ENCODE measurements around the gene CSRNP3. TPM values are rescaled to one million over a fixed set of nuclear protein-coding genes. Genes with fewer than 3 reads are reported as not detected.
"Not testable (repeated sequence)": the region's sequence is repeated elsewhere in the genome, so short reads cannot be mapped to it uniquely, and the experiment has no call there.

CSRNP3 gene
- polyA plus RNA-seq, 4 donors, result 9.4 to 15.4 (median 12.2) TPM

DNA sequence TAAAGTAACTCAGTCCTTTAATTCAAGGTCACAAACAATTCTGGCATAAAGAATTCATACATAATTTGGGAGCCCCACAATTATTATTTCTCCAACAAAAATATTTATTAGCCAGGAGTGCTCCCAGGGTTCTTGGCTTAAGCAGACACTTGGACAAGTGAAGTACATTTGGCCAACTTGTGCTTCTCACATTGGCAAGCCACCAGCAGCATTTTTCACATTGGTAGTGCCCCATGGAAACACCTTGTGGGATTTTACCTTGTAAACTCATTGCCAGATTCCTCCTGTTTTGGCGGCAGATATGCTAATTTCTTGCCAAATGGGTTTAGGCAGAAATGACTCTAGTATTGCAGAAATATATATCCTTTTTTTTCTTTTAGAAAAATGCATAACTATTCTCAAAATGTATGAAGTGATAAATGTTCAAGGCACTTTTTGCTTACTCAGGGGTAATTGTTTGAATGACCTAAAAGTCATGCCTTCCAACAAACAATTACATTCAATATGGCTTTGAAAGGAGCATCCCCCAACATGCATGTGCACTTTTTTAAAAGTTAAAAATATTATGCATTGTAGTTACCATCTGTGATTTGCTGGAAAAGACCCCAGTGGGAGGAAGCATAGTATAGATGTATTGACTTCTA, 113.5 kb downstream of the CSRNP3 start:
- no peak for DNase-seq (ENCODE audit: low read depth in 4 of 4, low spot score in 3 of 4)

GRCh38 chr2:165584126-165584654, 114.7 kb downstream of the CSRNP3 start:
- DNase-seq (ENCODE audit: low read depth in 4 of 4, low spot score in 3 of 4), result no peak

DNA sequence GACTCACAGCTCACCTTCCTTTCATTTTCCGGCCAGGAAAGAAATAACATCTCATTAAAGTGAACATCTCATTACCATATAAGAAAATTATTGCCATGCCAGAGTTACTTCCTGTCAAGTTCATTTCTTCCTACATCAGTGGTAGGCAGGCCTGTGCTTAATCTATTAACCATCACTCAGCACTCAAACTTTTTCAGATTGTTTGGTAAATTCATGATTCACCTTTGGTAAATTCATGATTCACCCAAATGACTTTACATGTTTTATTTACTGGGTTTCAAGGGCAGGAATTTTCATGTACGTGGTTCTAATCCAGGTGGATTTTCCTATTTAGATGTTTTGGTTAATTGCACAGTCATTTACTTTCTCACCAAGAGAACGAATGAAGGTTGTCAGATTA, 116.5 kb downstream of the CSRNP3 start:
- DNase-seq (ENCODE audit: low read depth in 4 of 4, low spot score in 3 of 4), result no peak

DNA sequence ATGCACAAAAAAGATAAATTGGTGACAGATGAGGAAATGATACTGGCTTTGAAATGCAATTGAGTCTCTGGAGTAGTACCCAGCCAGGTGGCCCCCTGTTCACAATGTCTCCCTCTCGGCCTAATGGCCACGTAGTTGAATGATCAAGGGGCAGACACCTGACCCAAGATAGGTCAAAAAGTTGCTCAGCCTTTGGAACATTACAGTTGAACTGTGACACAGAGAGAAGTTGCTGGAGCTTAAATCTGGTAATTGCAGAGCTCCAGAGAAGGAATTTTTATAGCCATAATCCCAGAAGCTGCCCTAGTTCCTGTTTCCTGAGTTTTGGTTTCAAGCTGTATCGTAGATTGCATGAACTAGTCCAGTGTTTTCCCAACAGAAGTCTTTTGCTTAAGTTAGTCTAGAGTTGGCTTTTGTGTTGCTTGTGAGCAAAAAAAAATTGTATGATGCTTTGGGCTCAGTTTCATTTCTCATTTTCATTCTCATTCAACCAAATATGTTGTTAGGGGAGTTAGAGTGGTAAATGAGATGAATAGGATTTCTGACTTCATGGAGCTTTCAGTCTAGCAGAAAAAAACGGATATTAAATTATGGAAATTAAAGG, 117.9 kb downstream of the CSRNP3 start:
- DNase-seq (ENCODE audit: low read depth in 4 of 4, low spot score in 3 of 4), result no peak

- DNase-seq (ENCODE audit: low read depth in 4 of 4, low spot score in 3 of 4), result not testable (repeated sequence)
These were observed 121.5 kb downstream of the CSRNP3 start for GRCh38 chr2:165590999-165591398.

DNA sequence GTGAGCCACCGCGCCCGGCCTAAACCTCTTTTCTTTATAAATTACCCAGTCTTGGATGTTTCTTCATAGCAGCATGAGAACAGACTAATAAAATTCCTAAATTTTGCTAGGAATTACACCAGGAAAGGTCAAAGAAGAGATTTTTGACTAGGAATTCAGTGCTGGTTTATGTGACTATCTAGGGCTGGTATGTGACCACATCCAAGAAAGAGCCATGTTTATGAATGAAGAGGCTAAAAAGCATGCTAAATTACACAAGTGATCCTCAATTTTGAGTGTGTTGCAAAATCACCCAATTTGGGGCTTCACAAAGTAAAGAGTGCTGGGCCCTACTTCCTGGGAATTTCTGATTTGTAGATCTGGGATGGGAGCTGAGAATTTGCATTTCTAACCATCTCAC, 123.6 kb downstream of the CSRNP3 start:
- DNase-seq (ENCODE audit: low read depth in 4 of 4, low spot score in 3 of 4), result no peak

GRCh38 chr2:165594231-165594934, 124.9 kb downstream of the CSRNP3 start:
- no peak for DNase-seq (ENCODE audit: low read depth in 4 of 4, low spot score in 3 of 4)

GRCh38 chr2:165594935-165595255, 125.4 kb downstream of the CSRNP3 start:
- no peak for DNase-seq (ENCODE audit: low read depth in 4 of 4, low spot score in 3 of 4)

DNA sequence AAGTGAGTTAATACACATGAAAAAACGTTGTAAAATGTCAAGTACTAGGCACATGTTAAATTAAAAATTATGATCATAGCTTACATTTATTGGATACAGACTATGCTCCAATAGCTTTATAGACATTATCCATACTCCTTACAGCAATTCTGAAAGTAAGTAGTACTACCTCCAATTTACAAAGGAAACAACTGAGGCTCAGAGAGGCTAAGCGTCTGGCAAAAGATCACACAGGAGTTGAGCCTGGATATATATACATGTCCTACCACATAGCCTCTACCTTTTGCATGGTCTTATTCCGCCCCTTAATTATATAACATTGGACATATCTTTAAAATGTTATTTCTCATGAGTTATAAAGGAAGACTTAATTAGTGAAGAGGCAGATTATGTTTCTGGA, 127.3 kb downstream of the CSRNP3 start:
- no peak for DNase-seq (ENCODE audit: low read depth in 4 of 4, low spot score in 3 of 4)

DNA sequence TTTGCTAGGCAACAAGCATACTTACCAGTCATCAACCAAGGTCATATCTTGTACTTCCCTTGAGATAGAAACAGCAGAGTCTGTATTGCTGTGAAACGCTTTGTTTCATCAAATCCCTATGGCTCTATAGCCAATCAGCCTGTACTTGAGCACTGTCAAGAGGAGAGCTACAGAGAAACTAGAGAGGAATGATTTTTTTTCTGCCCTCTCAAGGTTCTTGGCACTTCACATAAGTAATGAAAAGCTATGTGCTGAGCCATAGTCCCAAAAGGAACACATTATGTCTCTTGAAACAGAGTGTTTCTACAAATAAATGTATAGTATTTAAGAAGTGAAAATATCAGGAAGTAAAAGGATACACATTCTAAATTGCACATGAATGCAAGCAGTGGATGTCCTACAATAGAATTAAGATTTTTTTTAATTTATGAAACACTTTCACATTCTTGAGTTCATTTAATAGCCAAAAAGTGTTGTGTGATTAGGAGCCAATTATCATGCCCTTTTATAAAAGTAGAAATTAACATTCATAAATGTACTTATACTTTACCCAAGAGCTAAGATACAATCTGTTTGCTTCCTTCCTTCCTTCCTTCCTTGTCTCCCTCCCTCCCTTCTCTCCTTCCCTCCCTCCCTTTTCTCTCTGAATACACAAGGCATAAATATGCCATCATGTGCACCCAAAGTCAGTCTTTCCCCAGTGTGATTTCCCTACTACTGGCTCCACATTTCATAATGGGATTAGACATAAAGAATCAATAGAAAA, 131.8 kb downstream of the CSRNP3 start:
- no peak for DNase-seq (ENCODE audit: low read depth in 4 of 4, low spot score in 3 of 4)

DNA sequence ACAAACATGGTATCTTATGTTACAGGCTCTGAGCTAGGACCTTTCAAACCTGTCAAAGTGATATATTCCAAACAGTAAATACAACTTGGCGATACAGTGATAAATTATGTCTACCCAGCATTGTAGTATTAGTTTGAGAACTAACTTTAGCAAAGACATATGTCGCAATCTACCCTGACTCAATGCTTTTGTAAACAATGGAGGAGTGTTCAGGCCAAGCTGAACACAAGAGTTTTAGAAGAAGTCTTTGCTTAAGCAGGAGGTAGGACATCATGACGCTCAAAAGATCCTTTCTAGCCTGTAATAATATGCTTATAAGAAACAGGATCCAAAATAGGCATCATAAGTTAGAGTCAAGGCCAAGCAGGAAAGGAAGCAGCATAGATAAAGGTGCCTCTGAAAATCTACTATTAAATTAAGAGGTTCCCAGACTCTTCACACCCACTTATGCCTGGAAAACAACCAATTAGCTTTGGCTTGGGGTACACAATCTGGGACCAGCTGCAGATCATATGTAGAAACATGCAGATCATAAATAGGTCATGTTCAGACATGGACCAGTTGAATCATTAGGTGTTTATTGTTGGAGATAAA, 132.5 kb downstream of the CSRNP3 start:
- DNase-seq (ENCODE audit: low read depth in 4 of 4, low spot score in 3 of 4), result no peak

DNA sequence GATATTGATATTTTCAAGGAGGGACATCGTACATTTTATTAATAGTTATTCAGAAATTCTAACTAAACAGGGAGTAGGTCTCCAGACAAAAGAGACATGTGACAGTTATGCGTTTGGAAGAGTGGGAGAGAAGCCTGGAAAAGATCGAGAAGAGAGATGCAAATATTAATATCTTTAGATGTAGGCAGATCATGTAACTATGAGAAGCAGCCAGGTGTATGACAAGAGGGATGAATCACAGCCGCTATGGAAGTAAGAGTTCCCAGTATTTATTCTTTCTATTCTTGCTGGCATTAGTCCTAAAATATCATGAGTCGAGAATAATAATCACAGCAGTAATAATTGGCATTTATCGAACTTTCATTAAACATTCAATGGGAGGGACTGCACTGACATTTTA, 140.2 kb downstream of the CSRNP3 start:
- DNase-seq (ENCODE audit: low read depth in 4 of 4, low spot score in 3 of 4), result no peak

- no peak for DNase-seq (ENCODE audit: low read depth in 4 of 4, low spot score in 3 of 4)
These were observed 141.1 kb downstream of the CSRNP3 start for GRCh38 chr2:165610591-165611029.

DNA sequence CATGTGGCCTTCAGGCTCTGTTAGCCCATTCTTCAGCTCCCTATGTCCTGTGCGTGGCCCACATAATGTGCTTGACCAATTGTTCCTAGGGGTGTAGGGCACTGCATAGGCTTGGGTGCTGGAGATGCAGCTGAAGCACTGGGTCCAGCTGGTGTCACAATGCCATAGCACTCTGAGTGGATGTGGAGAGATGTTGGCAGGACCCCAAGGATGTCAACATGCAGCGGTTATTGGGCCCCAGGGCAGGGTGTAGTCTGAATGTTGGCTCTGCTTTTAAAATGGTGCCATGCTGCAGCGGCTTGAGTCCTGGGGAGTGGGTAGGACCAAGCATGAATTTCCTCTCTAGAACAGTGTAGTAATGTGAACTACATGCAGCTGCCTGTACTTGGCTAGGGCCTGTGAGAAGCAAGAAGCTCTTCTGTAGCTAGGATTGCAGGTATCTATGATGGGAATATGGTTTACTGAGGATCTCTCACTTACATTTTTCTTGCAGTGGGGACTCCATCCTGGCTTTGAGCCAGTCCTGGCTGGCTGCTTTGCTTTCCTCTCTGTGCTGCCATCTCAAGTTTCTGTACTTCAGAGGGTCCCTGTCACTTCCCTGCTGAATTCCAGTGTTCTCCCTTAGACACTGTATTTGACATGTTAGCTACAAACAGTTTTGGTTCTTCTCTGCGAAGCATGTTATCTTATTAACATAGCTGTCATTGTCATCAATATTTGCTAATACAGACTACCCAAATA, 148.4 kb downstream of the CSRNP3 start:
- no peak for DNase-seq (ENCODE audit: low read depth in 4 of 4, low spot score in 3 of 4)

- no peak for DNase-seq (ENCODE audit: low read depth in 4 of 4, low spot score in 3 of 4)
These were observed 149.3 kb downstream of the CSRNP3 start for GRCh38 chr2:165618806-165619205.

GRCh38 chr2:165621086-165621560, 151.6 kb downstream of the CSRNP3 start:
- DNase-seq (ENCODE audit: low read depth in 4 of 4, low spot score in 3 of 4), result no peak

DNA sequence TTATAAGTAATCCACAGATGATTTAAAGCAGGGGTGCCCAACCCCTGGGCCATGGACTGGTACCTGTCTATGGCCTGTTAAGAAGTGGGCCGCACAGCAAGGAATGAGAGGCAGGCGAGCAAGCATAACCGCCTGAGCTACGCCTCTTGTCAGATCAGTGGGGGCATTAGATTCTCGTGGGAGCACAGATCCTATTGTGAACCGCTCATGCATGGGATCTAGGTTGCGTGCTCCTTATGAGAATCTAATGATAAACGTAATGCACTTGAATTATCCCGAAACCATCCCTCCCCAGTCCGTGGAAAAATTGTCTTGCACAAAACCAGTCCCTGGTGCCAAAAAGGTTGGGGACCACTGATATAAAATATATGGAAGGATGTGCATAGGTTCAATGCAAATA, 153.7 kb downstream of the CSRNP3 start:
- no peak for DNase-seq (ENCODE audit: low read depth in 4 of 4, low spot score in 3 of 4)

DNA sequence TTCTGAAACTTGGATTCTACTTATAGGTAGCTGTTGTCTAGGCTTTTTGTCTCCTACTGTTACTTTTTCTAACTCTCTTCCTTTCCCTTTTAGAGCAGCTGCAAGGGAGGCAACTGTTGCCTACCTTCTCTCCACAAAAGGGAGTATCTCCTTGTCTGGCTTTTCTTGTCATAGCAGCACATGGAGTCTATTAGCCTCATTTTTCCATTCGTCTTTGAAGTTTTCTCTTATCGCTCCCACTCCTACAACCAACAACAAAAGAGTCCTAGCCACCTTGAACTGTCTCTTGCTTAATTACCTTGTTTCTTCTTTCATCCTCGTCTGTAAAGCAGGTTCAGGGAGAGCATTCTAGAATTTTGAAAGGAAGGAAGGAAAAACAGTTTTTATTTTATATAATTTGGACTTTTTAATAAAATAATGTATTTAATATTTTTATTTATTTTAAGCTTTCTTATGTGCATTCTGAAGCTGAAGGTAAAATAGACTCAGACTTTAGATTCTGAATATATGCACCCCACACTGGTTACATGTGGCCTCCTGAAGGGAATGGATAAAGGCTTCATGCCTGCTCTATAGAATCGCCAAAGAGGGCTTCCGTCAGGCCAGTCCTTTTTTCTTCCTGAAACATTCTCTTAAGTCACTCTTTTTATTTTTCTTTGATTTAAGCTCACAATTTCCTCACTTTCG, 154.4 kb downstream of the CSRNP3 start:
- no peak for DNase-seq (ENCODE audit: low read depth in 4 of 4, low spot score in 3 of 4)

GRCh38 chr2:165624470-165624800, 154.9 kb downstream of the CSRNP3 start:
- no peak for DNase-seq (ENCODE audit: low read depth in 4 of 4, low spot score in 3 of 4)

GRCh38 chr2:165627470-165627869, 158.0 kb downstream of the CSRNP3 start:
- no peak for DNase-seq (ENCODE audit: low read depth in 4 of 4, low spot score in 3 of 4)
